Right lobe of liver (tissue), 6 donors: ENCODE data around the gene PIGR. TPM values are rescaled to one million over a fixed set of nuclear protein-coding genes. Genes with fewer than 3 reads are reported as not detected.

Source experiments
- ATAC-seq, 4 donors: fragments of 200-7000 bp; cut with Tn5 transposase; one replicate each; pipeline ENCODE4 v1.9.1; 2020; ENCODE audit warnings: mild to moderate bottlenecking in 4 of 4, moderate library complexity in 4 of 4
- DNase-seq, 3 donors: peaks; one replicate each; pipeline ENCODE4 v3.0.0-alpha.2; 2020
- H3K27ac ChIP-seq, 3 donors: fragments of 200-600 bp; one replicate each; pipeline ENCODE4 v1.8.0; 2022
- H3K27me3 ChIP-seq, 2 donors: fragments of 200-600 bp; one replicate each; pipeline ENCODE4 v1.8.0; 2022
- H3K36me3 ChIP-seq, 4 donors: fragments of 200-600 bp; sonication (generic) in 1 of 4; one replicate each; pipeline versions ENCODE4 v1.5.1 to v1.8.0; 2017 to 2022; ENCODE audit warnings: control low read depth in 1 of 4
- H3K4me1 ChIP-seq, 4 donors: fragments of 200-600 bp; sonication (generic) in 1 of 4; one replicate each; pipeline versions ENCODE4 v1.5.1 to v1.8.0; 2017 to 2022; ENCODE audit warnings: control low read depth in 1 of 4
- H3K4me3 ChIP-seq, 3 donors: fragments of 200-600 bp; one replicate each; pipeline ENCODE4 v1.8.0; 2022
- H3K9me3 ChIP-seq, 4 donors: fragments of 200-600 bp; sonication (generic) in 1 of 4; one replicate each; pipeline versions ENCODE4 v1.5.1 to v1.8.0; 2017 to 2022; ENCODE audit warnings: control low read depth in 1 of 4
- POLR2A ChIP-seq: fragments of 450-650 bp; IDR thresholded peaks from one replicate; pipeline ENCODE4 v1.6.1; 2017; ENCODE audit warnings: antibody characterized with exemption, mild to moderate bottlenecking
- WGBS: methylation state at CpG from one replicate; pipeline ENCODE4 v1.1.6; 2018; ENCODE audit warnings: low coverage, low lambda C conversion rate; ENCODE audit not compliant: insufficient coverage; ENCODE audit errors: missing lambda C conversion rate; 5-methylcytosine and 5-hydroxymethylcytosine counted together
- intact Hi-C, 2 donors: fragments of 100-400 bp; cut with DNase I; formaldehyde crosslinking; loops; one replicate each; pipeline versions ENCODE4 v1.11.2 to v1.14.1; 2022
- total RNA-seq, 6 experiments: library from RNA; depleted of rRNA in 2 of 6; stranded (reverse); fragments of >200 nt in 2 of 6; fragmentation: NEBNext Ultra II Directional in 3 of 6; extraction: Animal tissue kit (Norgen Biotek cat#: 25700) in 3 of 6; gene quantifications; one replicate each; pipeline versions ENCODE4 v1.1.0 to v1.2.4, GENCODE V29; 2016 to 2023
- TF ChIP-seq, protein P1 (sequence below), 4 donors: fragments of 200-600 bp in 3 of 4; fragments of 450-650 bp in 1 of 4; IDR thresholded peaks; one replicate each; pipeline versions ENCODE4 v1.5.1 to v1.8.0; 2016 to 2022; ENCODE audit warnings: antibody characterized with exemption in 4 of 4, mild to moderate bottlenecking in 2 of 4
- donor health status: DM: no; HTN: yes; CAD: no.
- donor health status: DM: no; HTN: no; CAD: no.
- donor health status: DM: no; HTN: no; CAD: no.
- donor health status: DM: no; HTN: yes; CAD: no.
- donor health status: DM: no; HTN: yes; CAD: no.

The PIGR gene
- total RNA-seq, 6 experiments from 2014 or later = 20.6 to 134 (median 85.1) TPM

GRCh38 chr1:206900149-206900548 is 46.1 kb downstream of the PIGR start:
- H3K4me1 ChIP-seq = peaks cover 0 to 4% (median 0%) of the 10 kb centered on the region in 4 donors
- intact Hi-C loops = no loop called here
- no peaks in the 10 kb centered on the region for H3K9me3 ChIP-seq
- H3K36me3 ChIP-seq = no peaks in the 10 kb centered on the region
- H3K4me3 ChIP-seq = no peak overlapping the region
- no peak for TF ChIP-seq POLR2A
- TF ChIP-seq, protein P1, sequence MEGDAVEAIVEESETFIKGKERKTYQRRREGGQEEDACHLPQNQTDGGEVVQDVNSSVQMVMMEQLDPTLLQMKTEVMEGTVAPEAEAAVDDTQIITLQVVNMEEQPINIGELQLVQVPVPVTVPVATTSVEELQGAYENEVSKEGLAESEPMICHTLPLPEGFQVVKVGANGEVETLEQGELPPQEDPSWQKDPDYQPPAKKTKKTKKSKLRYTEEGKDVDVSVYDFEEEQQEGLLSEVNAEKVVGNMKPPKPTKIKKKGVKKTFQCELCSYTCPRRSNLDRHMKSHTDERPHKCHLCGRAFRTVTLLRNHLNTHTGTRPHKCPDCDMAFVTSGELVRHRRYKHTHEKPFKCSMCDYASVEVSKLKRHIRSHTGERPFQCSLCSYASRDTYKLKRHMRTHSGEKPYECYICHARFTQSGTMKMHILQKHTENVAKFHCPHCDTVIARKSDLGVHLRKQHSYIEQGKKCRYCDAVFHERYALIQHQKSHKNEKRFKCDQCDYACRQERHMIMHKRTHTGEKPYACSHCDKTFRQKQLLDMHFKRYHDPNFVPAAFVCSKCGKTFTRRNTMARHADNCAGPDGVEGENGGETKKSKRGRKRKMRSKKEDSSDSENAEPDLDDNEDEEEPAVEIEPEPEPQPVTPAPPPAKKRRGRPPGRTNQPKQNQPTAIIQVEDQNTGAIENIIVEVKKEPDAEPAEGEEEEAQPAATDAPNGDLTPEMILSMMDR (IDR thresholded peaks at IDR 0.05) = no peak
- WGBS = 73% methylated on average over 3 of the region's 7 CpGs
- H3K27me3 ChIP-seq = no peaks in the 10 kb centered on the region
- DNase-seq (no peak), ATAC-seq (no peak)
- no peak overlapping the region for H3K27ac ChIP-seq

GRCh38 chr1:206899717-206900116 is 46.5 kb downstream of the PIGR start:
- intact Hi-C loops = no loop called here
- H3K9me3 ChIP-seq = no peaks in the 10 kb centered on the region
- H3K36me3 ChIP-seq = no peaks in the 10 kb centered on the region
- ATAC-seq (peak in 2 of 4 donors; percentile 27 to 67), DNase-seq (no peak)
- H3K4me3 ChIP-seq = no peak overlapping the region
- H3K4me1 ChIP-seq = peaks cover 0 to 4% (median 0%) of the 10 kb centered on the region in 4 donors
- no peak overlapping the region for H3K27ac ChIP-seq
- WGBS = 45% methylated on average over 2 of the region's 5 CpGs
- TF ChIP-seq, protein P1 (IDR thresholded peaks at IDR 0.05) = no peak
- TF ChIP-seq POLR2A = no peak
- H3K27me3 ChIP-seq = no peaks in the 10 kb centered on the region

- DNase-seq (no peak), ATAC-seq (no peak)
- WGBS = 64% methylated on average over 5 of the region's 13 CpGs
- TF ChIP-seq POLR2A = no peak
- TF ChIP-seq, protein P1 (IDR thresholded peaks at IDR 0.05) = no peak
- H3K4me3 ChIP-seq = no peak overlapping the region
- no peaks in the 10 kb centered on the region for H3K9me3 ChIP-seq
- H3K4me1 ChIP-seq = peaks cover 0 to 4% (median 0%) of the 10 kb centered on the region in 4 donors
- H3K27ac ChIP-seq = no peak overlapping the region
- H3K27me3 ChIP-seq = no peaks in the 10 kb centered on the region
- no peaks in the 10 kb centered on the region for H3K36me3 ChIP-seq
- intact Hi-C loops = no loop called here
These were observed 47.3 kb downstream of the PIGR start for GRCh38 chr1:206898915-206899431.

DNA sequence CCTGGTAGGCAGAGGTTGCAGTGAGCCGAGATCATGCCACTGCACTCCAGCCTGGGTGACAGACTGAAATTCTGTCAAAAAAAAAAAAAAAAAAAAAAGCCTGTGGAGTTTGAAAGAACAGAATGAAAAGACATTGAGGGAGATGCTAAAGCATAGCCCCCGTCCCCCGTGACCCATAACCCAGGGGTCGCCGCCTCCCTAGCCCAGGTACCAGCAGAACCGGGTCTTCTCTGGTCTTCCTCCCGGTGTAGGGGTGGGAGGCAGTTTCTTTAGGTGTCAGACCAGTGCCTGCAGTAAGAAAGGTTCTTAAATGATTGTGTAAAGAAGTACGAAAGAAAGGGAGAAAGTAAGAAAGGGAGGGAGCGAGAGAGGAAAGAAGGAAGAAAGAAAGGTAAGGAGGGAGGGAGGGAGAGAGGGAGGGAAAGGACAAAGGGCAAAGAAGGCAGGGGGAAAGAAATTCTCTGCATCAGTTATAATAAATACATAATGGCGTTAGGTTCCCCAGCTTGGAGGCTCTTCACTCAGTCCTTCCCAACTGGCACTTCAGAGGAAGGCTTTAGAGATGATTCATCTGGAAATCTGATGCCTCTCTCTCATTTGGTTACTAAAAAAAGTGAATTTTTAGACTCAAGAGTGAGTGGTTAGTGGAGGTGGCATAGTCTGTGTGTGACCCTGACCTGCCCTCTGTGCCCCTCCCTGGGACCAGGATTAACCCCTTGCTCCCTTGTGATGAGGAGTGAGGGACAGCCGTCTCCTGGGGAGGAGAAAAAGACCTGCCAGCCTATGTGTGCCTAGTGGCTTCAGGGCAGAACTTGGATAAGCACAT is 48.0 kb downstream of the PIGR start:
- Histone ChIP-seq H3K27ac (no peak overlapping the region), H3K4me1 (peaks cover 0 to 4% (median 0%) of the 10 kb centered on the region in 4 donors), H3K27me3 (no peaks in the 10 kb centered on the region), H3K4me3 (no peak overlapping the region), H3K36me3 (no peaks in the 10 kb centered on the region), H3K9me3 (no peaks in the 10 kb centered on the region)
- 68% methylated on average over 10 of the region's 11 CpGs for WGBS
- intact Hi-C loops = no loop called here
- no peak for ATAC-seq
- no peak for DNase-seq
- TF ChIP-seq, protein P1 (IDR thresholded peaks at IDR 0.05) = no peak
- TF ChIP-seq POLR2A = no peak
